WTC11 (cell line): ENCODE measurements around the gene ZMAT3. TPM values are rescaled to one million over a fixed set of nuclear protein-coding genes. Genes with fewer than 3 reads are reported as not detected.

ENCODE experiments used
- ATAC-seq: fragments of 200-7000 bp; cut with Tn5 transposase; 2 replicates; pipeline ENCODE4 v1.10.0; 2021; ENCODE audit warnings: mild to moderate bottlenecking, moderate library complexity
- CTCF ChIA-PET: fragments of 300-600 bp; sonication (Branson Sonifier 250); formaldehyde crosslinking; loops from one replicate; lab custom pipeline; 2021; ENCODE audit warnings: antibody characterized with exemption; lab: Charles Lee
- POLR2A ChIA-PET: fragments of 350-600 bp; sonication (Branson Sonifier 250); formaldehyde crosslinking; loops from one replicate; lab custom pipeline; 2021; ENCODE audit warnings: antibody characterized with exemption; lab: Charles Lee
- DNase-seq: peaks from one replicate; pipeline ENCODE4 v3.0.0; 2021; ENCODE audit warnings: low spot score
- H3K27ac Mint-ChIP-seq: 2 replicates; pipeline ENCODE4 v1.8.0; 2021; ENCODE audit warnings: mixed read lengths
- H3K27me3 Mint-ChIP-seq: 2 replicates; pipeline ENCODE4 v1.8.0; 2021; ENCODE audit warnings: low read depth, mild to moderate bottlenecking, moderate library complexity, mixed read lengths
- H3K36me3 Mint-ChIP-seq: 2 replicates; pipeline ENCODE4 v1.8.0; 2021; ENCODE audit warnings: mixed read lengths
- H3K4me1 Mint-ChIP-seq: 2 replicates; pipeline ENCODE4 v1.8.0; 2022; ENCODE audit warnings: mixed read lengths
- H3K4me3 Mint-ChIP-seq: 2 replicates; pipeline ENCODE4 v1.8.0; 2021; ENCODE audit warnings: mild to moderate bottlenecking, moderate library complexity, mixed read lengths
- H3K9me3 Mint-ChIP-seq: 2 replicates; pipeline ENCODE4 v1.8.0; 2021; ENCODE audit warnings: mixed read lengths
- ETV6 ChIP-seq: sonication (generic); formaldehyde crosslinking; IDR thresholded peaks from 2 replicates; pipeline ENCODE4 v1.8.1; 2022; ENCODE audit warnings: mild to moderate bottlenecking, missing genetic modification reagents
- FOXP1 ChIP-seq: sonication (generic); formaldehyde crosslinking; IDR thresholded peaks from 2 replicates; pipeline ENCODE4 v1.8.0; 2022; ENCODE audit warnings: missing genetic modification reagents, mild to moderate bottlenecking, moderate library complexity, borderline replicate concordance
- GRHL2 ChIP-seq: fragments of 250-450 bp; sonication (Bioruptor Pico); IDR thresholded peaks from 2 replicates; pipeline ENCODE4 v1.8.0; 2022; ENCODE audit warnings: mild to moderate bottlenecking, moderate library complexity; ENCODE audit not compliant: insufficient replicate concordance, severe bottlenecking
- GTF2I ChIP-seq: fragments of 250-450 bp; sonication (Bioruptor Pico); conservative IDR thresholded peaks from 2 replicates; pipeline ENCODE4 v1.4.0; 2021; ENCODE audit warnings: mild to moderate bottlenecking
- IRF2 ChIP-seq: sonication (generic); formaldehyde crosslinking; IDR thresholded peaks from 2 replicates; pipeline ENCODE4 v1.8.0; 2022; ENCODE audit warnings: low read depth, missing genetic modification reagents, borderline replicate concordance
- KAT7 ChIP-seq: sonication (generic); formaldehyde crosslinking; IDR thresholded peaks from 2 replicates; pipeline ENCODE4 v1.8.1; 2023; ENCODE audit warnings: missing genetic modification reagents, mild to moderate bottlenecking, borderline replicate concordance
- NFYB ChIP-seq: sonication (generic); formaldehyde crosslinking; conservative IDR thresholded peaks from 2 replicates; pipeline ENCODE4 v1.8.0; 2022; ENCODE audit warnings: low read depth, missing genetic modification reagents
- NR2C2 ChIP-seq: sonication (generic); formaldehyde crosslinking; IDR thresholded peaks from 2 replicates; pipeline ENCODE4 v1.8.0; 2022; ENCODE audit warnings: mild to moderate bottlenecking, missing genetic modification reagents
- SOX15 ChIP-seq: fragments of 250-450 bp; sonication (Bioruptor Pico); IDR thresholded peaks from 2 replicates; pipeline ENCODE4 v1.9.0; 2021; ENCODE audit warnings: mild to moderate bottlenecking
- TCF7 ChIP-seq: sonication (generic); formaldehyde crosslinking; IDR thresholded peaks from 2 replicates; pipeline ENCODE4 v1.8.0; 2022; ENCODE audit warnings: mild to moderate bottlenecking, low read depth, missing genetic modification reagents, moderate library complexity
- TEAD4 ChIP-seq: sonication (generic); formaldehyde crosslinking; IDR thresholded peaks from 2 replicates; pipeline ENCODE4 v1.8.0; 2022; ENCODE audit warnings: mild to moderate bottlenecking, missing genetic modification reagents
- ZNF138 ChIP-seq: sonication (generic); formaldehyde crosslinking; conservative IDR thresholded peaks from 2 replicates; pipeline ENCODE4 v1.8.1; 2022; ENCODE audit warnings: mild to moderate bottlenecking, moderate library complexity, missing genetic modification reagents
- ZNF219 ChIP-seq: sonication (generic); formaldehyde crosslinking; IDR thresholded peaks from 2 replicates; pipeline ENCODE4 v1.8.0; 2023; ENCODE audit warnings: missing genetic modification reagents, mild to moderate bottlenecking, borderline replicate concordance
- total RNA-seq: library from RNA; stranded (reverse); gene quantifications from 3 replicates; pipeline ENCODE4 v1.2.3, GENCODE V29; 2021
- TF ChIP-seq, protein P1 (sequence below): sonication (generic); formaldehyde crosslinking; IDR thresholded peaks from 2 replicates; pipeline ENCODE4 v1.8.0; 2023; ENCODE audit warnings: missing genetic modification reagents, mild to moderate bottlenecking, borderline replicate concordance
- TF ChIP-seq, protein P2 (sequence below): sonication (generic); formaldehyde crosslinking; IDR thresholded peaks from 2 replicates; pipeline ENCODE4 v1.8.1; 2023; ENCODE audit warnings: mild to moderate bottlenecking, missing genetic modification reagents, moderate library complexity
- TF ChIP-seq, protein P3 (sequence below): sonication (generic); formaldehyde crosslinking; IDR thresholded peaks from 2 replicates; pipeline ENCODE4 v1.8.1; 2022; ENCODE audit warnings: missing genetic modification reagents, borderline replicate concordance
- TF ChIP-seq, protein P4 (sequence below): sonication (generic); formaldehyde crosslinking; IDR thresholded peaks from 2 replicates; pipeline ENCODE4 v1.8.0; 2022; ENCODE audit warnings: mild to moderate bottlenecking, missing genetic modification reagents
- TF ChIP-seq, protein P5 (sequence below): fragments of 250-450 bp; sonication (Bioruptor Pico); IDR thresholded peaks from 2 replicates; pipeline ENCODE4 v1.9.0; 2021; ENCODE audit warnings: mild to moderate bottlenecking

The ZMAT3 gene
- total RNA-seq, 1 experiment from 2014 or later, result 24.1 TPM

DNA sequence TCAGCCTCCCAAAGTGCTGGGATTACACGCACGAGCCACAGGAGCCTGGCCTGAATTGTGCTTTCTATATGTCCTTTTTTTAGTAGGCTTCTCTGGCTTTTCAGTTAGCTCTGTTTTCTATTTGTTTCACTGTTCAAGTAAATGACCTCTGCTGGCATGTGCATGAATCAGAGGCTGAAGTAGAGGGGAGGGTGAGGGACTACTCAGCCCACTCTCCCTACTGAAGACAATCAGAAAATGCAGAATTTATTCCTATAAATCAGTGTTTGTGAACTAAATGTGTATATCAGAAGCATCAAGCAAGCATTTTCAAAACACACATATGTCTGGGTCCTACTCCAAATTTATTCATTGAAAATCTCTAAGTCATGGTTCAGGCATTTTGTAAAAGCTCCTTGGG is 45.0 kb downstream of the ZMAT3 start:
- ChIA-PET CTCF (no interaction called here), POLR2A (no interaction called here)
- no peak for DNase-seq
- ATAC-seq, result no peak
- H3K9me3 Mint-ChIP-seq, result peaks cover 9% of the 10 kb centered on the region
- peaks cover 19% of the 10 kb centered on the region for H3K36me3 Mint-ChIP-seq
- TF ChIP-seq, protein P1, sequence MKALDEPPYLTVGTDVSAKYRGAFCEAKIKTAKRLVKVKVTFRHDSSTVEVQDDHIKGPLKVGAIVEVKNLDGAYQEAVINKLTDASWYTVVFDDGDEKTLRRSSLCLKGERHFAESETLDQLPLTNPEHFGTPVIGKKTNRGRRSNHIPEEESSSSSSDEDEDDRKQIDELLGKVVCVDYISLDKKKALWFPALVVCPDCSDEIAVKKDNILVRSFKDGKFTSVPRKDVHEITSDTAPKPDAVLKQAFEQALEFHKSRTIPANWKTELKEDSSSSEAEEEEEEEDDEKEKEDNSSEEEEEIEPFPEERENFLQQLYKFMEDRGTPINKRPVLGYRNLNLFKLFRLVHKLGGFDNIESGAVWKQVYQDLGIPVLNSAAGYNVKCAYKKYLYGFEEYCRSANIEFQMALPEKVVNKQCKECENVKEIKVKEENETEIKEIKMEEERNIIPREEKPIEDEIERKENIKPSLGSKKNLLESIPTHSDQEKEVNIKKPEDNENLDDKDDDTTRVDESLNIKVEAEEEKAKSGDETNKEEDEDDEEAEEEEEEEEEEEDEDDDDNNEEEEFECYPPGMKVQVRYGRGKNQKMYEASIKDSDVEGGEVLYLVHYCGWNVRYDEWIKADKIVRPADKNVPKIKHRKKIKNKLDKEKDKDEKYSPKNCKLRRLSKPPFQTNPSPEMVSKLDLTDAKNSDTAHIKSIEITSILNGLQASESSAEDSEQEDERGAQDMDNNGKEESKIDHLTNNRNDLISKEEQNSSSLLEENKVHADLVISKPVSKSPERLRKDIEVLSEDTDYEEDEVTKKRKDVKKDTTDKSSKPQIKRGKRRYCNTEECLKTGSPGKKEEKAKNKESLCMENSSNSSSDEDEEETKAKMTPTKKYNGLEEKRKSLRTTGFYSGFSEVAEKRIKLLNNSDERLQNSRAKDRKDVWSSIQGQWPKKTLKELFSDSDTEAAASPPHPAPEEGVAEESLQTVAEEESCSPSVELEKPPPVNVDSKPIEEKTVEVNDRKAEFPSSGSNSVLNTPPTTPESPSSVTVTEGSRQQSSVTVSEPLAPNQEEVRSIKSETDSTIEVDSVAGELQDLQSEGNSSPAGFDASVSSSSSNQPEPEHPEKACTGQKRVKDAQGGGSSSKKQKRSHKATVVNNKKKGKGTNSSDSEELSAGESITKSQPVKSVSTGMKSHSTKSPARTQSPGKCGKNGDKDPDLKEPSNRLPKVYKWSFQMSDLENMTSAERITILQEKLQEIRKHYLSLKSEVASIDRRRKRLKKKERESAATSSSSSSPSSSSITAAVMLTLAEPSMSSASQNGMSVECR, result no peak
- TF ChIP-seq IRF2 (CRISPR knock-in tag) (no peak), ZNF219 (no peak), SOX15 (no peak), TCF7 (CRISPR knock-in tag) (no peak), FOXP1 (no peak), NFYB (no peak), KAT7 (CRISPR knock-in tag) (no peak), GTF2I (CRISPR knock-in tag) (no peak), ZNF138 (CRISPR knock-in tag) (no peak), TEAD4 (CRISPR knock-in tag) (no peak), GRHL2 (CRISPR knock-in tag) (no peak), NR2C2 (CRISPR knock-in tag) (no peak), ETV6 (CRISPR knock-in tag) (no peak)
- TF ChIP-seq, protein P2, sequence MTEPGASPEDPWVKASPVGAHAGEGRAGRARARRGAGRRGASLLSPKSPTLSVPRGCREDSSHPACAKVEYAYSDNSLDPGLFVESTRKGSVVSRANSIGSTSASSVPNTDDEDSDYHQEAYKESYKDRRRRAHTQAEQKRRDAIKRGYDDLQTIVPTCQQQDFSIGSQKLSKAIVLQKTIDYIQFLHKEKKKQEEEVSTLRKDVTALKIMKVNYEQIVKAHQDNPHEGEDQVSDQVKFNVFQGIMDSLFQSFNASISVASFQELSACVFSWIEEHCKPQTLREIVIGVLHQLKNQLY, result no peak
- TF ChIP-seq, protein P3, sequence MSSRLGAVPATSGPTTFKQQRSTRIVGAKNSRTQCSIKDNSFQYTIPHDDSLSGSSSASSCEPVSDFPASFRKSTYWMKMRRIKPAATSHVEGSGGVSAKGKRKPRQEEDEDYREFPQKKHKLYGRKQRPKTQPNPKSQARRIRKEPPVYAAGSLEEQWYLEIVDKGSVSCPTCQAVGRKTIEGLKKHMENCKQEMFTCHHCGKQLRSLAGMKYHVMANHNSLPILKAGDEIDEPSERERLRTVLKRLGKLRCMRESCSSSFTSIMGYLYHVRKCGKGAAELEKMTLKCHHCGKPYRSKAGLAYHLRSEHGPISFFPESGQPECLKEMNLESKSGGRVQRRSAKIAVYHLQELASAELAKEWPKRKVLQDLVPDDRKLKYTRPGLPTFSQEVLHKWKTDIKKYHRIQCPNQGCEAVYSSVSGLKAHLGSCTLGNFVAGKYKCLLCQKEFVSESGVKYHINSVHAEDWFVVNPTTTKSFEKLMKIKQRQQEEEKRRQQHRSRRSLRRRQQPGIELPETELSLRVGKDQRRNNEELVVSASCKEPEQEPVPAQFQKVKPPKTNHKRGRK (CRISPR knock-in tag), result no peak
- TF ChIP-seq, protein P4, sequence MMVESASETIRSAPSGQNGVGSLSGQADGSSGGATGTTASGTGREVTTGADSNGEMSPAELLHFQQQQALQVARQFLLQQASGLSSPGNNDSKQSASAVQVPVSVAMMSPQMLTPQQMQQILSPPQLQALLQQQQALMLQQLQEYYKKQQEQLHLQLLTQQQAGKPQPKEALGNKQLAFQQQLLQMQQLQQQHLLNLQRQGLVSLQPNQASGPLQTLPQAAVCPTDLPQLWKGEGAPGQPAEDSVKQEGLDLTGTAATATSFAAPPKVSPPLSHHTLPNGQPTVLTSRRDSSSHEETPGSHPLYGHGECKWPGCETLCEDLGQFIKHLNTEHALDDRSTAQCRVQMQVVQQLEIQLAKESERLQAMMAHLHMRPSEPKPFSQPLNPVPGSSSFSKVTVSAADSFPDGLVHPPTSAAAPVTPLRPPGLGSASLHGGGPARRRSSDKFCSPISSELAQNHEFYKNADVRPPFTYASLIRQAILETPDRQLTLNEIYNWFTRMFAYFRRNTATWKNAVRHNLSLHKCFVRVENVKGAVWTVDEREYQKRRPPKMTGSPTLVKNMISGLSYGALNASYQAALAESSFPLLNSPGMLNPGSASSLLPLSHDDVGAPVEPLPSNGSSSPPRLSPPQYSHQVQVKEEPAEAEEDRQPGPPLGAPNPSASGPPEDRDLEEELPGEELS, result no peak
- TF ChIP-seq, protein P5, sequence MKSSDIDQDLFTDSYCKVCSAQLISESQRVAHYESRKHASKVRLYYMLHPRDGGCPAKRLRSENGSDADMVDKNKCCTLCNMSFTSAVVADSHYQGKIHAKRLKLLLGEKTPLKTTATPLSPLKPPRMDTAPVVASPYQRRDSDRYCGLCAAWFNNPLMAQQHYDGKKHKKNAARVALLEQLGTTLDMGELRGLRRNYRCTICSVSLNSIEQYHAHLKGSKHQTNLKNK (CRISPR knock-in tag), result no peak
- no peaks in the 10 kb centered on the region for H3K27me3 Mint-ChIP-seq
- H3K4me1 Mint-ChIP-seq, result peaks cover 5% of the 10 kb centered on the region
- H3K4me3 Mint-ChIP-seq, result no peak overlapping the region
- H3K27ac Mint-ChIP-seq, result no peak overlapping the region
